HT1080 (cell line): ENCODE results near the gene ENTR1. TPM values are rescaled to one million over a fixed set of nuclear protein-coding genes. Genes with fewer than 3 reads are reported as not detected.
A peak's percentile ranks its signal among the peaks of the same experiment; 100 is the strongest.

ENCODE experiments used
- DNase-seq: peaks from one replicate; pipeline ENCODE4 v3.0.0-alpha.2; 2015; ENCODE audit warnings: low read depth
- total RNA-seq: library from RNA; depleted of rRNA; stranded (reverse); fragments of >200 nt; shearing (Covaris generic); gene quantifications from 2 replicates; pipeline ENCODE4 v1.2.3, GENCODE V29; 2014

The ENTR1 gene
- total RNA-seq, 1 experiment from 2014 or later, result 125 TPM

GRCh38 chr9:136400038-136400834 is 10.2 kb downstream of the ENTR1 start, which contains the start of gene SNAPC4:
SNAPC4 (minus strand) TSS chr9:136400170; CDS start chr9:136398428, 1,742 bp downstream.
- DNase-seq, result peak; percentile 79

GRCh38 chr9:136399176-136400037 is 11.0 kb downstream of the ENTR1 start:
- no peak for DNase-seq

GRCh38 chr9:136398286-136398685 is 12.1 kb downstream of the ENTR1 start:
- DNase-seq, result no peak

GRCh38 chr9:136397643-136398042 is 12.8 kb downstream of the ENTR1 start:
- no peak for DNase-seq

GRCh38 chr9:136396219-136396515 is 14.2 kb downstream of the ENTR1 start:
- DNase-seq, result no peak

GRCh38 chr9:136395345-136396218 is 14.8 kb downstream of the ENTR1 start:
- DNase-seq, result no peak

GRCh38 chr9:136395020-136395340 is 15.4 kb downstream of the ENTR1 start:
- DNase-seq, result no peak

- no peak for DNase-seq
These were observed 15.9 kb downstream of the ENTR1 start for GRCh38 chr9:136394312-136395019.

GRCh38 chr9:136393531-136393930 is 16.9 kb downstream of the ENTR1 start:
- DNase-seq, result no peak

- DNase-seq, result no peak
These were observed 17.6 kb downstream of the ENTR1 start for GRCh38 chr9:136392538-136393449.

GRCh38 chr9:136391737-136392537 is 18.5 kb downstream of the ENTR1 start:
- DNase-seq, result no peak

GRCh38 chr9:136389396-136389795 is 21.0 kb downstream of the ENTR1 start:
- DNase-seq, result no peak

- DNase-seq, result no peak
These were observed 23.2 kb downstream of the ENTR1 start for GRCh38 chr9:136387217-136387616.

GRCh38 chr9:136386018-136386417 is 24.4 kb downstream of the ENTR1 start:
- no peak for DNase-seq

GRCh38 chr9:136385015-136385414 is 25.4 kb downstream of the ENTR1 start:
- no peak for DNase-seq

- no peak for DNase-seq
These were observed 27.0 kb downstream of the ENTR1 start for GRCh38 chr9:136383436-136383835.

GRCh38 chr9:136381966-136382513 is 28.4 kb downstream of the ENTR1 start:
- no peak for DNase-seq

GRCh38 chr9:136381311-136381710 is 29.1 kb downstream of the ENTR1 start:
- no peak for DNase-seq

- DNase-seq, result no peak
These were observed 30.0 kb downstream of the ENTR1 start for GRCh38 chr9:136380381-136380780.
